Duodenal mucosa (tissue), 2 donors: ENCODE results near the gene ASMTL.
"Not testable (repeated sequence)": the region's sequence is repeated elsewhere in the genome, so short reads cannot be mapped to it uniquely, and the experiment has no call there.

ENCODE experiments used
- H3K27ac ChIP-seq: one replicate; pipeline ENCODE4 v1.7.0; 2013; ENCODE audit warnings: low read depth, low read length
- H3K27me3 ChIP-seq, 2 donors: one replicate each; pipeline ENCODE4 v1.7.0; 2013; ENCODE audit warnings: low read length in 2 of 2, control low read depth in 1 of 2; ENCODE audit not compliant: insufficient read depth in 2 of 2, control insufficient read depth in 1 of 2
- H3K36me3 ChIP-seq, 2 donors: one replicate each; pipeline ENCODE4 v1.7.0; 2013; ENCODE audit warnings: low read length in 2 of 2, control low read depth in 1 of 2; ENCODE audit not compliant: insufficient read depth in 2 of 2, control insufficient read depth in 1 of 2
- H3K4me1 ChIP-seq, 2 donors: one replicate each; pipeline ENCODE4 v1.7.0; 2013; ENCODE audit warnings: low read length in 2 of 2, control low read depth in 1 of 2; ENCODE audit not compliant: insufficient read depth in 2 of 2, control insufficient read depth in 1 of 2
- H3K4me3 ChIP-seq, 2 donors: one replicate each; pipeline ENCODE4 v1.7.0; 2013; ENCODE audit warnings: low read length in 2 of 2, low read depth in 1 of 2
- H3K9ac ChIP-seq, 2 donors: one replicate each; pipeline ENCODE4 v1.7.0; 2013; ENCODE audit warnings: low read length in 2 of 2, low read depth in 1 of 2
- H3K9me3 ChIP-seq, 2 donors: one replicate each; pipeline ENCODE4 v1.7.0; 2013; ENCODE audit warnings: low read length in 2 of 2, control low read depth in 1 of 2; ENCODE audit not compliant: control insufficient read depth in 1 of 2

Gene ASMTL

DNA sequence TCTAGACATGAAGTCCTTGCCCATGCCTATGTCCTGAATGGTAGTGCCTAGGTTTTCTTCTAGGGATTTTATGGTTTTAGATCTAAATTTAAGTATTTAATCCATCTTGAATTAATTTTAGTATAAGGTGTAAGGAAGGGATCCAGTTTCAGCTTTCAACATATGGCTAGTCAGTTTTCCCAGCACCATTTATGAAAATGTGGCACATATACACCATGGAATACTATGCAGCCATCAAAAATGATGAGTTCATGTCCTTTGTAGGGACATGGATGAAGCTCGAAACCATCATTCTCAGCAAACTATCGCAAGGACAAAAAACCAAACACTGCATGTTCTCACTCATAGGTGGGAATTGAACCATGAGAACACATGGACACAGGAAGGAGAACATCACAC is 29.8 kb upstream of the ASMTL start:
- H3K27ac ChIP-seq, H3K36me3 ChIP-seq, H3K4me1 ChIP-seq, H3K9me3 ChIP-seq, H3K27me3 ChIP-seq: not testable (repeated sequence)
- Histone ChIP-seq H3K4me3 (peak overlapping the region in 1 of 2 donors; percentile 36), H3K9ac (peak overlapping the region in 1 of 2 donors; percentile 42)

DNA sequence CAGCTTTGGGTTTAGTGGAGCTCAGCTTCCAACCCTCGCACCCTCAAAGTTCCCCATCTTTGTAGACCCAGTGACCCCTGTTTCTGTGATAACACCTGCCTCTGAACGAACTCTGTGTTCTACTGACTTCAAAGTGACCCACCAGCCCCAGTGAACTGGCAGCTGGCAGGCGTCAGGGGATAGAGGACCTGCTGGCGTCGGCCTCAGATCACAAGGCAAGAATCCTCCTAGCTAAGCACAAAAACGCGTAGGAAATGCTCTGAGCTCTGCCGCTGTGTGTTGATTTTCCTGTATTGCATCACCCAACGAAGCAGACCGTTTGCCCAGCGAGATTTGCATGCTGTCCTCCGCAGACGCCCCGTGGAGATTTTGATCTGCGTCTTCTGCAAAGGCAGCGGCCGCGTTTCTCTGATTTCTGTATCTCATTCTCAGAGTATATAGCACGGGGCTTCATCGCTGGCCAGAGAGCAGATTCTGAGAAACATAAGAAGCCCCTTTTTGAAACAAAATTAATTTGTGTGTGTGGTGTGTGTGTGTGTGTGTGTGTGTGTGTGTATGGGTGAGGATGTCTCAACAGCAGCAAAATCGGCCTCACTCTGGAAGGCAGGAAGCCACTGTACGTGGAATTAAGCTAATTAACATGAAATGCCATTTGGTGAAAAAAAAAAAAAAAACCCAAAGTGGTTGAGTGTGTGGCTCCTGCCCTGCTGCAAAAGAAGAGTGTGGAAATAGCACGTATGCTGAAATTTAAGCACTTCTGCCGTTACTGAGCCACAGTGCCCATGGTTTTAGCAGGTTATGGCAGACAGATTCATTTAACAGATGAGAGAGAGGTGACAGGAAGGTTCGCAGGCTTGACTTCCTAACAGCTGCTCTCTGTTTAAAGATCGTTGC is 29.2 kb upstream of the ASMTL start:
- no peaks in the 10 kb centered on the region for H3K36me3 ChIP-seq
- H3K4me1 ChIP-seq = peaks cover 0 to 3% of the 10 kb centered on the region in 2 donors
- H3K4me3 ChIP-seq = peak overlapping the region; percentile 35 to 36
- peak overlapping the region; percentile 20 for H3K27ac ChIP-seq
- H3K9ac ChIP-seq = peak overlapping the region; percentile 18 to 42
- H3K27me3 ChIP-seq = no peaks in the 10 kb centered on the region
- H3K9me3 ChIP-seq = no peaks in the 10 kb centered on the region

DNA sequence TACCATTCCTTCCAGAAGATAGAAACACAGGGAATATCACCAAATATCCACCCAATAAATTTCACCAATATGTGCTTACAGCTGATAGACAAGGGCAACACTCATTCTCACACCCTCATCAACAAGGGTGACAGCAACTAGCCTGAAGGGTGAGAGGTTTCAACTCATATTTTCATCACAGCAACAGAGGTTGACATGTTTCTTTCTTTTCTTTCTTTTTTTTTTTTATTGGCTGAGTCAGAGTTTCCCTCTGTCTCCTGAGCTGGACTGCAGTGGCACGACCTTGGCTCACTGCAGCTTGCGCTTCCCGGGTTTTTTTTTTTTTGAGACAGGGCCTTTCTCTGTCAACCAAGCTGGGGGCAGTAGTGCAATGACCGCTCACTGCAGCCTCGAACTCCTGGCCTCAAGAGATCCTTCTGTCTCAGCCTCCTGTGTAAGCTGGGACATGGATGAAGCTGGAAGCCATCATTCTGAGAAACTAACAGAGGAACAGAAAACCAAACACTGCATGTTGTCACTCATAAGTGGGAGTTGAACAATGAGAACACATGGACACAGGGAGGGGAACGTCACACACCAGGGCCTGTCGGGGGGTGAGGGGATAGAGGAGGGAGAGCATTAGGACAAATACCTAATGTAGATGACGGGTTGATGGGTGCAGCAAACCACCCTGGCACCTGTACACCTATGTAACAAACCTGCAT is 27.5 kb upstream of the ASMTL start:
- H3K27me3 ChIP-seq = no peaks in the 10 kb centered on the region
- no peaks in the 10 kb centered on the region for H3K9me3 ChIP-seq
- no peak overlapping the region for H3K4me3 ChIP-seq
- peaks cover 0 to 3% of the 10 kb centered on the region in 2 donors for H3K4me1 ChIP-seq
- H3K36me3 ChIP-seq = no peaks in the 10 kb centered on the region
- no peak overlapping the region for H3K9ac ChIP-seq
- no peak overlapping the region for H3K27ac ChIP-seq

DNA sequence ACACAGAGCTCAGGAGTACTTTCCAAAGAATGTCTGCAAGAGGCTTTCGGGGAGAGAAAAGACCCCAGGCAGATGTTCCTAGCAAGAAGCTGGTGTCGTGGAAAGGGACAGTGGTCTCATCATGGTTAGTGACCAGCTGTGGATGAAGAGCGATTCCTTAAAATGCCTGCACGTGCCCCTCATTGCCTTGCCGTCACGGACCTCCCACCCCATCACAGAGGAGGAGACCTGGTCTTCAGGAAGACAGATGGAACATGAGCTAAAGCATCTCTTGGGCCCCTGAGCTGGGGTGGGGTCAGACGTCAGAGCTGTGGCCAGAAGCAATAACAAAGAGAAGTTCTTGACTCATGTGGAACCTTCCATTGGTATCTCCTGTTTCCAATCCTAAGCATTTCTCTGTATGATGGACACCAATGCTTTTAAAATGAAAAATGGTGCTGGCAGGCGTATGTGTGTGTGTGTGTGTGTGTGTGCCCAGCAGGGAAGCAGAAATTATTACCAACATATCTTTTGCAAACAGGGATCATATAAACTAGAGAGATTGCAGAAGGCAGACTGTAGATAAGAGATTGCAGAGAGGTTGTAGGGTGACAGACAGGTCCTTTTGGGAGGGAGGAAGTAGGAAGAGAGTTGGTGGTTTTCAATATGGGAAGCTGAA is 25.2 kb upstream of the ASMTL start:
- no peak overlapping the region for H3K27ac ChIP-seq
- H3K27me3 ChIP-seq = no peaks in the 10 kb centered on the region
- H3K9ac ChIP-seq = no peak overlapping the region
- H3K4me3 ChIP-seq = no peak overlapping the region
- no peaks in the 10 kb centered on the region for H3K9me3 ChIP-seq
- no peaks in the 10 kb centered on the region for H3K36me3 ChIP-seq
- peaks cover 0 to 3% of the 10 kb centered on the region in 2 donors for H3K4me1 ChIP-seq

DNA sequence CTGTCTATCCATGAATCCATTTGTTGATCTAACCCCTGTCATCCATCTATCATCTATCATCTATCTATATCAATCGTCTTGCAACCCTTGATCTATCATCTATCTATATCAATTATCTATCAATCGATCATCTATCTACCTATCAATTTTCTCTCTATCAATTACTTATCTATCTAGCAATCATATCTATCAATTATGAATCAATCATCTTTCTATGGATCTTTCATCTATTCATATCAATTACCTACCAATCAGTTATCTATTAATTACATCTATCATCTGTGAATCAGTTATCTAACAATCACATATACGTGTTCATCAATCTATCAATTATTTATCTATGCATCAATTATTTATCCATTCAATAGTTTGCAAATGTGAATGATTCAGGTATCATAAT is 24.5 kb upstream of the ASMTL start:
- no peak overlapping the region for H3K4me3 ChIP-seq
- H3K27ac ChIP-seq = no peak overlapping the region
- H3K36me3 ChIP-seq = no peaks in the 10 kb centered on the region
- peaks cover 0 to 1% of the 10 kb centered on the region in 2 donors for H3K4me1 ChIP-seq
- no peak overlapping the region for H3K9ac ChIP-seq
- no peaks in the 10 kb centered on the region for H3K27me3 ChIP-seq
- no peaks in the 10 kb centered on the region for H3K9me3 ChIP-seq

DNA sequence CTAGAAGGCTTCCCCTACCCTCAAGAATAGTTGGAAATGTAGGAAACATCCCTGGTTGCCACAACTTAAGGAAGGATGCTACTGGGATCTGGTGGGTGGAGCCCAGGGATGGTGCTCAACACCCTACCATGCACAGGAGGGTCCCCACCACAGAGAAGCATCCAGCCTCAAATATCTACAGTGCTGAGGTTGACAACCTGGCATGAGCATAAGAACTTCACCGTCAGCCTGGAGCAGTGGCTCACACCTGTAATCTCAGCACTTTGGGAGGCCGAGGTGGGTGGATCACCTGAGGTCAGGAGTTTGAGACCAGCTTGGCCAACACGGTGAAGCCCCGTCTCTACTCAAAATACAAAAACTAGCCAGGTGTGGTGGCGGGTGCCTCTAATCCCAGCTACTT is 24.0 kb upstream of the ASMTL start:
- Histone ChIP-seq H3K27ac (no peak overlapping the region), H3K9me3 (no peaks in the 10 kb centered on the region), H3K36me3 (no peaks in the 10 kb centered on the region), H3K27me3 (no peaks in the 10 kb centered on the region), H3K4me3 (no peak overlapping the region), H3K4me1 (no peaks in the 10 kb centered on the region), H3K9ac (no peak overlapping the region)

DNA sequence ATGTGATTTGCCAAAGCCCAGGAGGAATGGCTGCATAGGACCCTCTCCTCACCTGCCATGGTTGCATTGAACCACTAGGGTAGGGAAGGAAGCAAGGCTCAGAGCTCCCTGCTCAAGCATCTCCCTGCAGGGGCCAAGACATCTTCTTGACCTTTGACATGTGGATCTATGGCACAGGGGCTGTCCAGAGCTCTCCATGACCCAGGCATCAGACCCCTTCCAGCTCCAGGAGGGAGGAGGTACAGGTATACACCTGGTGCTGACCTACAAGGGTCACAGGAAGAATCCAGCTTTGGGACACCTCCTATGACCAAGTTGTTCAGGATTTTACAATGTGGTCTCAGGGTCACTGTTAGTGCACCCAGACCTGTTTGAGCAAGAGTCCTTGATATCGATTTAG is 23.2 kb upstream of the ASMTL start:
- H3K4me1 ChIP-seq = no peaks in the 10 kb centered on the region
- H3K9ac ChIP-seq = no peak overlapping the region
- H3K27me3 ChIP-seq = no peaks in the 10 kb centered on the region

DNA sequence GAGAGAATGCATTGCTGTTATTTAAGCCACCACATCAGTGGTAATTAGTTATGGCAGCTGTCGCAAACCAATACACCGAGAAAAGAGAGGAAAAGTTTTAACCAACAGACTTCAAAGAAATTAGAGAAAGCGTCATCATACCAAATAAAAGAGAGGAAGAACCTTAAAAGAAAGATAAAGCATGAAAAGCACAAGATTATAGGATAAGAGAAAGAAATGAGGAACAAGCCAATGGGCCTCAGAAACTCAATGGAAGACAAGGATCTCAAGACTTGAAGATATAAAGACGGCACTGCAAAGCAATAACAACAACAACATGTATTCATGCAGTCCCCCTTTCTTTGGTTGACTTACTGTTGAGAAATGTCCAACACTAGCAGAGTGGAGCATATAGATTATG is 22.8 kb upstream of the ASMTL start:
- H3K9ac ChIP-seq = no peak overlapping the region
- no peaks in the 10 kb centered on the region for H3K9me3 ChIP-seq
- H3K4me3 ChIP-seq = no peak overlapping the region
- H3K27ac ChIP-seq = no peak overlapping the region
- H3K27me3 ChIP-seq = no peaks in the 10 kb centered on the region
- no peaks in the 10 kb centered on the region for H3K36me3 ChIP-seq
- no peaks in the 10 kb centered on the region for H3K4me1 ChIP-seq

More for the DNA sequence above, 23.2 kb upstream of the ASMTL start:
- H3K36me3 ChIP-seq = no peaks in the 10 kb centered on the region
- H3K9me3 ChIP-seq = no peaks in the 10 kb centered on the region
- H3K27ac ChIP-seq = no peak overlapping the region
- no peak overlapping the region for H3K4me3 ChIP-seq

DNA sequence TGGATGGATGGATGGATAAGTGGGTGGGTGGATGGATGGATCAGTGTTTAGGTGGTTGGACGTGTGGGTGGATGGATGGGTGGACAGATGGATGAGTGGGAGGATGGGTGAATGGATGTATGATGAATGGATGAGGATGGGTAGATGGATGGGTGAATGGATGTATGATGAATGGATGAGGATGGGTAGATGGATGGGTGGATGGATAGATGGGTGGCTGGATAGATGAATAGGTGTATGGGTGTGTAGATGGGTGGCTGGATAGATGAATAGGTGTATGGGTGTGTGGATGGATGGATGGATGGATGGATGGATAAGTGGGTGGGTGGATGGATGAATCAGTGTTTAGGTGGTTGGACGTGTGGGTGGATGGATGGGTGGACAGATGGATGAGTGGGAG is 21.9 kb upstream of the ASMTL start:
- not testable (repeated sequence) for H3K9ac ChIP-seq, H3K9me3 ChIP-seq, H3K4me1 ChIP-seq, H3K27me3 ChIP-seq, H3K36me3 ChIP-seq, H3K27ac ChIP-seq, H3K4me3 ChIP-seq

DNA sequence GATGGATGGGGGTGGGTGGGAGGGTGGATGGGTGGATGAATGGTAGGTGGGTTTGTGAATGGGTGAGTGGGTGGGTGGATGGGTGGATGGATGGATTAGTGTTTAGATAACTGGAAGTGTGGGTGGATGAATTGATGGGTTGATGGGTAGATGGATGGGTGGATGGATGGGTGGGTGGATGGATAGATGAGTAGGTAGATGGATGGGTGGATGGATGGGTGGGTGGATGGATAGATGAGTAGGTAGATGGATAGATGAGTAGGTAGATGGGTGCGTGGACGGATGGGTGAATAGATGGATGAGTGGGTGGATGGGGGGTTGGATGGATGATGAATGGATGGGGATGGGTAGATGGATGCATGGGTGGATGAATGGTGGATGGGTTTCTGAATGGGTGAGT is 20.3 kb upstream of the ASMTL start:
- H3K4me3 ChIP-seq = no peak overlapping the region

More for the DNA sequence above, 20.3 kb upstream of the ASMTL start:
- Histone ChIP-seq H3K27ac (no peak overlapping the region), H3K4me1 (no peaks in the 10 kb centered on the region), H3K27me3 (no peaks in the 10 kb centered on the region), H3K9me3 (no peaks in the 10 kb centered on the region), H3K9ac (no peak overlapping the region), H3K36me3 (no peaks in the 10 kb centered on the region)
